ENCODE measurements around the gene NISCH.

NISCH gene

DNA sequence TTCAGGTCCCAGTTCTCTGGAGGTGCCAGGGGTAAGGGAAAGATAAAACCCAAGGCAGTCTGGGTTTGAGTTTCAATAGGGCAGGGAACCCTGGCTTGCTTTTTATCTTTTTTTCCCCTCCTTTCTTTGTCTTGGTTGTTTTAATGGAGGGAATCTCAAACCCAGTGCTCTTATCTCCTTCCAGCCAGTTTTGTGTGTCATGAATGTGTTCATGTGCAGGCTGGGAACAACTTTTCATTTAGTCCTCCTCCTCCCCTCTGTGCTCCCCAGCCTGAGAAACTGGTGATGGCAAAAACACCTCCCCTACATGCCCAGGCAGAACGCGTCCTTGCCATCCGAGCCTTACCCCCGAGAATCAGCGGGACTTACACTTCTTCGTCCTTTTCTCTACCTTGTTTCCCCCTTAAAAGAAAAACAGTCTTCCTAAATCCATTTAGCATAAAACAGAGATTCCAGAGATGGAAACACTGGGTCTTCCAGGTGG is 21.4 kb upstream of the NISCH start:
- TF ChIP-seq, protein P1, sequence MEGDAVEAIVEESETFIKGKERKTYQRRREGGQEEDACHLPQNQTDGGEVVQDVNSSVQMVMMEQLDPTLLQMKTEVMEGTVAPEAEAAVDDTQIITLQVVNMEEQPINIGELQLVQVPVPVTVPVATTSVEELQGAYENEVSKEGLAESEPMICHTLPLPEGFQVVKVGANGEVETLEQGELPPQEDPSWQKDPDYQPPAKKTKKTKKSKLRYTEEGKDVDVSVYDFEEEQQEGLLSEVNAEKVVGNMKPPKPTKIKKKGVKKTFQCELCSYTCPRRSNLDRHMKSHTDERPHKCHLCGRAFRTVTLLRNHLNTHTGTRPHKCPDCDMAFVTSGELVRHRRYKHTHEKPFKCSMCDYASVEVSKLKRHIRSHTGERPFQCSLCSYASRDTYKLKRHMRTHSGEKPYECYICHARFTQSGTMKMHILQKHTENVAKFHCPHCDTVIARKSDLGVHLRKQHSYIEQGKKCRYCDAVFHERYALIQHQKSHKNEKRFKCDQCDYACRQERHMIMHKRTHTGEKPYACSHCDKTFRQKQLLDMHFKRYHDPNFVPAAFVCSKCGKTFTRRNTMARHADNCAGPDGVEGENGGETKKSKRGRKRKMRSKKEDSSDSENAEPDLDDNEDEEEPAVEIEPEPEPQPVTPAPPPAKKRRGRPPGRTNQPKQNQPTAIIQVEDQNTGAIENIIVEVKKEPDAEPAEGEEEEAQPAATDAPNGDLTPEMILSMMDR (IDR thresholded peaks at IDR 0.05; ENCODE audit: poor library complexity, severe bottlenecking), result no peak
- H3K36me3 ChIP-seq (ENCODE audit: low read depth), result no peaks in the 10 kb centered on the region
- ATAC-seq (ENCODE audit: low read depth) (no peak), DNase-seq (ENCODE audit: low spot score) (no peak)
- H3K4me1 ChIP-seq (ENCODE audit: insufficient read depth, poor library complexity, severe bottlenecking), result peaks cover 5% of the 10 kb centered on the region
- no peak overlapping the region for H3K27ac ChIP-seq (ENCODE audit: poor library complexity, severe bottlenecking)
- H3K9me3 ChIP-seq (ENCODE audit: severe bottlenecking), result no peaks in the 10 kb centered on the region
- no peak overlapping the region for H3K4me3 ChIP-seq (ENCODE audit: severe bottlenecking)
- H3K27me3 ChIP-seq (ENCODE audit: insufficient read depth, poor library complexity, severe bottlenecking), result no peaks in the 10 kb centered on the region

DNA sequence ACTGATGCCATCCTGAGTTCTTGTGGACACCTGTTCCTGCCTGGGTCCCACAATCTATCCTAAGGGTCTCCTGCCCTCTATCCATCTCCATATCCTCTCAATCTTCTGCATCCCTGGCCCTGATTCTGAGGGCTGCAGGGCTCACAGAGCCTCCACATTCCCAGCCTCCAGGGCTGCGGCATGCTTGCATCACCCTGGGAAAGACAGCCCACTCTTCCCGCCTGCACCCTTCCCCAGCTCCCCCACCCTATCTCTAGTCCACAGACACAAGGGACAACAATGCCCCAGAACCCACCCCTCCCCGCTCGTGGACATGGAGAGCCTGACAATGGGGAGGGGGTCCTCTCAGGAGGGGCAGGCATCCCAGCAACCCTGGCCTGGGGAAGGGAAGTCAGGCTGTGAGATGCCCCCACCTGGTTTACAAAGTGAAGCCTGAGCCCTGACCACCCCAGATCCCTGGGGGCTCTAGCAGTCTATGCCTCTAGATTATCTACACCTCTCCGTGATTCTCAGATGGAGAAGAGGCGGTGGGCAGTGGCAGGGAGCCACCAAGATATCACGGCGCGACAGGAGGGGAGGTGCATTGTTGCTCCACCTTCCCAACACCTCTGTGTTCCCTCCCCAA is 20.8 kb upstream of the NISCH start:
- no peak overlapping the region for H3K27ac ChIP-seq (ENCODE audit: poor library complexity, severe bottlenecking)
- no peak for DNase-seq (ENCODE audit: low spot score)
- TF ChIP-seq, protein P1 (IDR thresholded peaks at IDR 0.05; ENCODE audit: poor library complexity, severe bottlenecking), result no peak

DNA sequence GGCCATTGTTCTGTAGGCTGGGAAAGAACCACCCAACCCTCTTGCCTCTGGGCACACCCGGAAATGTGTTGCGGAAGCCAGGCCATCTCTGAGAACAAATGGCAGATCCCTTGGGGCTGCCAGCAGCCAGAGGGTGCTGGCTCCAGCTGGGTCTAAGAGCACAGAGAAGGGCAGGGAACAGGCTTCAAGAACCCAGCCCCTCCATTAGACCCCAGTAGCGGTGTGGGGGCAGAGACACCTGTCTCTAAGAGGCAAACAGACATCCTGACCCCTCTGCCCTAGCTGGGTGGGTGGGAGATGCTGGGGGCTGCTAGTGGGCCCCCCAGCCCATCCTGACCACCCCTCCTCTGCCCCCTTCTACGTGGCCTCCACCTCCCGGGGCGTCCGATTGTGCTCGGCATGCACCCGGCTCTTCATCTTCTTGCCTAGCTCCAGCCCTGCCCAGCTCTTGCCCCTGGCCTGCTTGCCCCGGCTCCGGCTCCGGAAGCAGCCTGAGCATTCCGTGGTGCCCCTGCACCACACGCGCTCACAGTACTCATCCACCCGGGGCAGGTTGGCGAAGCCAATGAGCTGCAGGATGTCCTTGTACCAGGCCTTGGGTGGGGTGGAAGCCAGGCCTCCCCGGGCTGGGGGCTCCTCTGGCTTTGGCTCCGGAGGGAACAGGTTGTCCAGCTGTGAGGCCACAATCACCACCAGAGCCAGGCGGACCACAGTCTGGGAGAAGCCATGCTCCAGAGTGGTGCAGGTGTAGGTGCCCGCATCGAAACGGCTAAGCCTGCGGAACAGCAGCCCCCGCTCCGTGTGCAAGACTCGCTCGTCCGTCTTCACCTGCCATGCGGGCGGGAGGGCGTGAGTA is 19.9 kb upstream of the NISCH start:
- TF ChIP-seq, protein P1 (IDR thresholded peaks at IDR 0.05; ENCODE audit: poor library complexity, severe bottlenecking), result no peak
- no peak for DNase-seq (ENCODE audit: low spot score)
- no peak for ATAC-seq (ENCODE audit: low read depth)
- no peaks in the 10 kb centered on the region for H3K36me3 ChIP-seq (ENCODE audit: low read depth)
- no peak overlapping the region for H3K27ac ChIP-seq (ENCODE audit: poor library complexity, severe bottlenecking)
- no peak overlapping the region for H3K4me3 ChIP-seq (ENCODE audit: severe bottlenecking)
- H3K4me1 ChIP-seq (ENCODE audit: insufficient read depth, poor library complexity, severe bottlenecking), result peaks cover 5% of the 10 kb centered on the region
- H3K9me3 ChIP-seq (ENCODE audit: severe bottlenecking), result no peaks in the 10 kb centered on the region
- no peaks in the 10 kb centered on the region for H3K27me3 ChIP-seq (ENCODE audit: insufficient read depth, poor library complexity, severe bottlenecking)

More for the DNA sequence above, 20.8 kb upstream of the NISCH start:
- Histone ChIP-seq H3K9me3 (ENCODE audit: severe bottlenecking) (no peaks in the 10 kb centered on the region), H3K4me3 (ENCODE audit: severe bottlenecking) (no peak overlapping the region), H3K4me1 (ENCODE audit: insufficient read depth, poor library complexity, severe bottlenecking) (peaks cover 5% of the 10 kb centered on the region), H3K36me3 (ENCODE audit: low read depth) (no peaks in the 10 kb centered on the region), H3K27me3 (ENCODE audit: insufficient read depth, poor library complexity, severe bottlenecking) (no peaks in the 10 kb centered on the region)
- no peak for ATAC-seq (ENCODE audit: low read depth)

DNA sequence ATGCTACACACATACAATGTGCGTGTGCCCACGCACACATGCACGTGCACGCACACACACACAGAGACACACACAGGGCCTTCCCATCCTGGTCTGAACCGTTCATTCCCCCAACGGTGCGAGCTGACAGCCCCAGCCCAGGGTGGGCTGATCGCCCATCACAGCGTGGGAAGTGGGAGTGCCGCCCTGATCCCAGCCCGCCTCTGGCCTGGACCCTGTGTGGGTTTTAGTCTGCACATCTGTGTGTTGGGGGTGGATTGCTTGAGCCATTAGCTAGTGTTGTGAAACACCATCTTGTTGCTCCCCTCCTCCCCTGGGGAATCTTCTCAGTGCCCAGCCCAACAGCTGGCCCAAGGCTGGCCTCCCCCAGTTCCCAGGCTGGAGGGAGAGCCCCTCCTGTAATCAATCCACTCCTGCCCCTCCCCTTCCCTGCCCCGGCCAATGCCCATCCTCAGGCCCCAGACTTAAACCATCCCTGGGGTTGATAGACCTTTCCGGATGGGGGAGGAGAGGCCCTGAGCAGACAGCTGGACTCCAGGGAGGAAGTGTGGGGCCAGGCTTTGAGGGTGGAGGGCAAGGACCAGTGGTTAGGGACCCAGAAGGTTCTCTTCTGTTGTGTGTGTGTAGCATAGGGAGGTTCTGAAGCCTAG is 18.8 kb upstream of the NISCH start:
- H3K27ac ChIP-seq (ENCODE audit: poor library complexity, severe bottlenecking), result no peak overlapping the region
- H3K4me3 ChIP-seq (ENCODE audit: severe bottlenecking), result no peak overlapping the region
- ATAC-seq (ENCODE audit: low read depth), result no peak

More for the DNA sequence above, 18.8 kb upstream of the NISCH start:
- TF ChIP-seq, protein P1 (IDR thresholded peaks at IDR 0.05; ENCODE audit: poor library complexity, severe bottlenecking), result no peak
- Histone ChIP-seq H3K9me3 (ENCODE audit: severe bottlenecking) (no peaks in the 10 kb centered on the region), H3K27me3 (ENCODE audit: insufficient read depth, poor library complexity, severe bottlenecking) (no peaks in the 10 kb centered on the region), H3K36me3 (ENCODE audit: low read depth) (no peaks in the 10 kb centered on the region), H3K4me1 (ENCODE audit: insufficient read depth, poor library complexity, severe bottlenecking) (peaks cover 5% of the 10 kb centered on the region)
- no peak for DNase-seq (ENCODE audit: low spot score)

Data from RWPE2 (cell line).